BJ (cell line): ENCODE results near the gene SPATA3. TPM values are rescaled to one million over a fixed set of nuclear protein-coding genes. Genes with fewer than 3 reads are reported as not detected.

ENCODE experiments used
- CTCF ChIA-PET: fragments of 350-600 bp; formaldehyde crosslinking; extraction: SDS; loops from one replicate; lab custom pipeline; 2021; ENCODE audit warnings: antibody characterized with exemption, inconsistent platforms; lab: Yijun Ruan, JAX
- POLR2A ChIA-PET: fragments of 300-600 bp; sonication (Branson Sonifier 250); formaldehyde crosslinking; extraction: SDS; loops from one replicate; lab custom pipeline; 2021; ENCODE audit warnings: antibody characterized with exemption; lab: Charles Lee
- DNase-seq: peaks from one replicate; pipeline ENCODE4 v3.0.0-alpha.2; 2011; ENCODE audit warnings: low read depth
- H3K27me3 ChIP-seq: 2 replicates; pipeline ENCODE4 v1.6.0; 2011; ENCODE audit warnings: low read length; ENCODE audit not compliant: control insufficient read depth, insufficient read depth
- H3K36me3 ChIP-seq: 2 replicates; pipeline ENCODE4 v1.5.1; 2011; ENCODE audit warnings: low read length; ENCODE audit not compliant: control insufficient read depth, insufficient read depth
- H3K4me3 ChIP-seq: 2 replicates; pipeline ENCODE4 v1.5.1; 2011; ENCODE audit warnings: low read depth, mild to moderate bottlenecking, control low read depth, low read length
- CTCF ChIP-seq: IDR thresholded peaks from 2 replicates; pipeline ENCODE4 v1.5.1; 2011; ENCODE audit warnings: low read depth, mild to moderate bottlenecking, control low read depth, inconsistent platforms, low read length, moderate library complexity; ENCODE audit not compliant: insufficient read depth
- polyA plus RNA-seq: library from polyadenylated mRNA; depleted of rRNA; stranded (reverse); fragments of >200 nt; gene quantifications from 2 replicates; pipeline ENCODE4 v1.2.3, GENCODE V29; 2011

SPATA3 gene
- polyA plus RNA-seq, 1 experiment, result not detected

DNA sequence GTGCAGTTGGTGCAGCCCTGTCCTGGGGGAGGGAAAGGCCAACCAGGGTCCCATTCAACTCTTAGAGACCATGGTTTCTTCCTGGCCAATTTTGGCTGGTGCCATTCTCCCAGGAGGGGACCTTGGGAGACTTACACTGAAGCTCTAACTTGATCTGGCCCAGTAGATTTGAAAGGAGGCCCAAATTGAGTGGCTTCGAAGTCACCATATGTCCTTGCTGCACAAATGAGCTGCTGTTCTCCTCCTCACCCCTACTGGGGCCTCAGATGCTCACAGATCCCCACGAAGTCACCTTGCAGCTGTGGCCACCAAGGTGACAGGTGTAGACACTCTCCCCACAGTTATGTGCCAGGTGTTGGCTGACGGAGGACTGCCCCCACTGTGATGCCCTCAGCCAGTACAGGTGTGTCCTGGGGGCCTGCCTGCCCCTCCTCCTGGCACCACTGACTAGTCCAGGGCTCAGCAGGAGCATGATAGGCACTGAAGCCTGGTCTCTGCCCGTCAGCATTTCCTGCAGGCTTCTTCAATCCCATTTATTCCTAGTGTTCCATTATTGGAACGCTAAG is 36.7 kb downstream of the SPATA3 start:
- POLR2A ChIA-PET, result no interaction called here
- TF ChIP-seq CTCF, result no peak
- no peak for DNase-seq
- H3K4me3 ChIP-seq, result no peak overlapping the region
- CTCF ChIA-PET, result interaction anchor here (0.7 kb wide), 1 partner anchor 129 kb away, joined by 3 read pairs; no protein-coding TSS in a partner anchor
- H3K27me3 ChIP-seq, result peaks cover 27% of the 10 kb centered on the region
- no peaks in the 10 kb centered on the region for H3K36me3 ChIP-seq

DNA sequence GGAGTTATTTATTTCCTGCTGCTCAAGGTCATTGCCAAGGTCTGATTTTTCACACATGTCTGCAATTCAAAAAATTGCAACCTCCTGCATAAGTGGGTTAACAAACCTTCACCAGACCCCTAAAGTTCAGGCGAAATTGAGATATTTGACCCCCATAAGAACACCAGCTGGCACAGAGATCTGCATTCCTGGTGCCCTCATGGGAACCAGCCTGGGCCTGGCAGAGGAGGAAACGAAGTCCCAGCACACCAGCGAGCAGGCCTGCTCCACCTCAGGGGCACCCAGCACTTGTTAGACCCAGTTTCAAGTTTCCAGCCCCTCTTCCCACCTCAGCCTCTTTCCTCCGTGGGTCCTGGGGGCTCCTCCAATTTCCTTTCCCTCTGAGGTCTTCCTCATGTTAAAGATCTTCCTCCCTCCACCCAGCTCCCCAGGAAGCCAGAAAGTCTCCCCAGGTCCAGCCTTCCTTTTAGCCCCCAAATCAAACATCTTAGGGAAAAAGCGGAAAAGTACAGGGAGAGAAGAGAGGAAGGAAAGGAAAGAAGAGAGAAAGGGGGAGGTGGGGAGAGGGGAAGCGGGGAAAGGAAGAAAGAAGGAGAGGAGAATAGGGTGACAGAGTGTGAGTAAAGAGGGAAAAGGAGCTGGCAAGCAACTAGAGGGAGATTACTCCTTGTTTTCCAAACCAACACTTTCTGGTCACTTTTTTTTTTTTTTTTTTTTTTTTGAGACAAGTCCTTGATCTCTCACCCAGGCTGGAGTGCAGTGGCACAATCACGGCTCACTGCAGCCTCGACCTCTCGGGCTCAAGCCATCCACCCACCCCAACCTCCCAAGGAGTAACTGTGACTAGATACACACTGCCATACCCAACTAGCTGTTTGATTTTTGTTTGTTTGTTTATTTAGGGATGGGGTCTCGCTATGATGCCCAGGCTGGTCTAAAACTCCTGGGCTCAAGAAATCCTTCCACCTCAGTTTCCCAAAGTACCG is 37.5 kb downstream of the SPATA3 start:
- TF ChIP-seq CTCF, result no peak
- POLR2A ChIA-PET, result no interaction called here
- no peak for DNase-seq
- Histone ChIP-seq H3K27me3 (peaks cover 27% of the 10 kb centered on the region), H3K4me3 (no peak overlapping the region), H3K36me3 (no peaks in the 10 kb centered on the region)
- CTCF ChIA-PET, result interaction anchor here (0.7 to 1.5 kb wide), 2 partner anchors 20 to 129 kb away, joined by 3 read pairs; no protein-coding TSS in a partner anchor

- H3K27me3 ChIP-seq, result peaks cover 32% of the 10 kb centered on the region
- no peaks in the 10 kb centered on the region for H3K36me3 ChIP-seq
- no peak overlapping the region for H3K4me3 ChIP-seq
- DNase-seq, result no peak
- ChIA-PET CTCF (interaction anchor here (1.5 kb wide), 1 partner anchor 19 kb away, joined by 3 read pairs; no protein-coding TSS in a partner anchor), POLR2A (no interaction called here)
- no peak for TF ChIP-seq CTCF
Observed at GRCh38 chr2:231034291-231034882, 38.5 kb downstream of the SPATA3 start.

DNA sequence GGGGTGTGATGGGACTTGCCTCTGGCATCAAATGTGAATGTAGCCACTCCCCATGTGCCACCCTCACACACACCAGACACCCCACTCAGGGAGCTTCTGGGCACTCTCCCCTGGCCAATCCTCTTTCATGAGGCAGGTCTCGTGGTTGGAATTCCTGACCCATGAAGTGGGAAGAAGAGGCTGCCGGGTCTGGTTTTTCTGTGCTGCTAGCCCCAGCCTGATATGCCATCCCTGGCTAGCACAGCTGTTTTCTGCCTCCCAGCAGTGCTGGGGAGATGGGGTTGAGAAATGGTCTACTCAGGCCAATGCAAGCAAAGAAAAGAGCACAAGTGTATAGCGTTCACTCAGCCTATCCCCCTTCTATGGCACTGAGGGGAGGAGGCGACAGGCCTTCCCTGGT is 40.2 kb downstream of the SPATA3 start:
- ChIA-PET CTCF (interaction anchor here (0.8 to 0.9 kb wide), 2 partner anchors 10 to 39 kb away, joined by 3 to 4 read pairs; no protein-coding TSS in a partner anchor), POLR2A (no interaction called here)
- DNase-seq, result no peak
- no peaks in the 10 kb centered on the region for H3K36me3 ChIP-seq
- H3K4me3 ChIP-seq, result no peak overlapping the region
- H3K27me3 ChIP-seq, result peaks cover 37% of the 10 kb centered on the region
- TF ChIP-seq CTCF, result no peak

DNA sequence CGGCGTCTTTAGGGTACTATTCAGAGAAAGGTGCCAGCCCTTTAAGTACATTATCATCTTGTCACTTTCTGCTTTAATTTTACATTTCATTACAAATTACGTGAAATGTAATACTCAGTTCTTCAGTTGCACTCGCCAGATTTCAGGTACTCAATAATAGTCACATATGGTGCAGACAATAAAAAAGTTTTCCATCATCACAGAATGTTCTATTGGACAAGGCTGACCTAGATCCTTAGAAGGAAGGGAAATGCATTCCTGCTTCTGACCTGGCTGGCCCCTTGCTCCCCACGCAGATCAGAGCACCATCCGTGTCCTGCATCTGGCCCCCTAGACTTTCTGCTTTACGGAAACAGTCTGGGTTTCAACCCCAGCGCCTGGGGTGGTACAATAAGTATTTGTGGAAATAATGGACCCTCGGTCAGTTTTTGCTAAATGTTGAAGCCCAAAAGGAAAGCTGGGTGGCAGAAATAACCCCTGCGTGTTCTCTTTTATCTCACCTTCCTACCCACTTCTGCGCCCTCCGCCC is 40.7 kb downstream of the SPATA3 start:
- Histone ChIP-seq H3K27me3 (peaks cover 43% of the 10 kb centered on the region), H3K36me3 (no peaks in the 10 kb centered on the region), H3K4me3 (no peak overlapping the region)
- DNase-seq, result no peak
- ChIA-PET CTCF (interaction anchor here (0.8 to 2.4 kb wide), 3 partner anchors 9 to 16 kb away, joined by 3 to 8 read pairs (median 4); no protein-coding TSS in a partner anchor), POLR2A (no interaction called here)
- TF ChIP-seq CTCF, result no peak
